Neural progenitor cell (in vitro differentiated cells): ENCODE data around the gene STYX.

Experiments used
- CTCF ChIP-seq: fragments of 200-600 bp; sonication (generic); IDR thresholded peaks from 2 replicates; pipeline ENCODE4 v1.5.1; 2017; ENCODE audit warnings: antibody characterized with exemption, mild to moderate bottlenecking
- EZH2 ChIP-seq: fragments of 200-600 bp; sonication (generic); IDR thresholded peaks from 2 replicates; pipeline ENCODE4 v1.6.1; 2017; ENCODE audit warnings: antibody characterized with exemption, mild to moderate bottlenecking, moderate library complexity
- EZH2phosphoT487 ChIP-seq: fragments of 200-600 bp; sonication (generic); IDR thresholded peaks from 2 replicates; pipeline ENCODE4 v1.6.1; 2017; ENCODE audit warnings: antibody characterized with exemption

DNA sequence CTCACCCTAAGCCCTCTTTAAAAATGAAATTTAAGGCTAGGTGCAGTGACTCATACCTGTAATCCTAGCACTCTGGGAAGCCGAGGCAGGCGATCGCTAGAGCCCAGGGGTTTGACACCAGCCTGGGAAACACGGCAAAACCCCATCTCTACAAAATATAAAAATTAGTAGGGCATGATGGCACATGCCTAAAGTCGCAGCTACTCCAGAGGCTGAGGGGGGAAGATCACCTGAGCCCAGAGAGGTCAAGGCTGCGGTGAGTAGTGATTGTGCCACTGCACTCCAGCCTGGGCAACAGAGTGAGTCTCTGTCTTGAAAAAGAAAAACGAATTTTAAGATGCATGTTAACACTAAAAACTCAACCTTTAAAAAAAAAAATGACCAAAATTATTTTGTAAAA lies 48.7 kb downstream of the STYX start:
- TF ChIP-seq CTCF: no peak
- TF ChIP-seq EZH2phosphoT487: no peak
- no peak for TF ChIP-seq EZH2
